ENCODE results near the gene HOXC11.

HOXC11 gene

GRCh38 chr12:53997204-53998109 is 24.5 kb downstream of the HOXC11 start:
- DNase-seq (ENCODE audit: low read depth in 2 of 2, low spot score in 1 of 2) = no peak

- no peak for DNase-seq (ENCODE audit: low read depth in 2 of 2, low spot score in 1 of 2)
Observed at GRCh38 chr12:53998110-53998899, 25.4 kb downstream of the HOXC11 start.

GRCh38 chr12:53998900-53999236 is 25.9 kb downstream of the HOXC11 start:
- no peak for DNase-seq (ENCODE audit: low read depth in 2 of 2, low spot score in 1 of 2)

GRCh38 chr12:53999559-54000115 is 26.7 kb downstream of the HOXC11 start:
- no peak for DNase-seq (ENCODE audit: low read depth in 2 of 2, low spot score in 1 of 2)

GRCh38 chr12:54000116-54001114 is 27.5 kb downstream of the HOXC11 start, which contains the start of gene HOXC9:
TSS of gene HOXC9 (plus strand) at chr12:54000161. CDS start at chr12:54000189, 28 bp downstream.
- DNase-seq (ENCODE audit: low read depth in 2 of 2, low spot score in 1 of 2) = no peak

- DNase-seq (ENCODE audit: low read depth in 2 of 2, low spot score in 1 of 2) = no peak
Observed at GRCh38 chr12:54001283-54002187, 28.6 kb downstream of the HOXC11 start.

- no peak for DNase-seq (ENCODE audit: low read depth in 2 of 2, low spot score in 1 of 2)
Observed at GRCh38 chr12:54002278-54002914, 29.5 kb downstream of the HOXC11 start.

GRCh38 chr12:54002915-54003389 is 30.0 kb downstream of the HOXC11 start:
- DNase-seq (ENCODE audit: low read depth in 2 of 2, low spot score in 1 of 2) = no peak

GRCh38 chr12:54003625-54004024 is 30.7 kb downstream of the HOXC11 start:
- no peak for DNase-seq (ENCODE audit: low read depth in 2 of 2, low spot score in 1 of 2)

- DNase-seq (ENCODE audit: low read depth in 2 of 2, low spot score in 1 of 2) = no peak
Observed at GRCh38 chr12:54004063-54004840, 31.3 kb downstream of the HOXC11 start.

GRCh38 chr12:54004841-54005530 is 32.1 kb downstream of the HOXC11 start:
- no peak for DNase-seq (ENCODE audit: low read depth in 2 of 2, low spot score in 1 of 2)

GRCh38 chr12:54005531-54005852 is 32.6 kb downstream of the HOXC11 start:
- DNase-seq (ENCODE audit: low read depth in 2 of 2, low spot score in 1 of 2) = no peak

GRCh38 chr12:54005853-54006558 is 33.1 kb downstream of the HOXC11 start:
- peak; percentile 53 to 80 for DNase-seq (ENCODE audit: low read depth in 2 of 2, low spot score in 1 of 2)

- DNase-seq (ENCODE audit: low read depth in 2 of 2, low spot score in 1 of 2) = no peak
Observed at GRCh38 chr12:54006559-54007220, 33.8 kb downstream of the HOXC11 start.

GRCh38 chr12:54007538-54008259 is 34.8 kb downstream of the HOXC11 start:
- no peak for DNase-seq (ENCODE audit: low read depth in 2 of 2, low spot score in 1 of 2)

GRCh38 chr12:54008260-54008552 is 35.3 kb downstream of the HOXC11 start:
- no peak for DNase-seq (ENCODE audit: low read depth in 2 of 2, low spot score in 1 of 2)

All from stimulated activated CD8-positive, alpha-beta memory T cell treated with anti-CD3 and anti-CD28 coated beads, Interleukin-4, amount 100 ng/mL, for 4 hours (primary cell).